ENCODE measurements around the gene TTC28.
A peak's percentile ranks its signal among the peaks of the same experiment; 100 is the strongest.

Gene TTC28

DNA sequence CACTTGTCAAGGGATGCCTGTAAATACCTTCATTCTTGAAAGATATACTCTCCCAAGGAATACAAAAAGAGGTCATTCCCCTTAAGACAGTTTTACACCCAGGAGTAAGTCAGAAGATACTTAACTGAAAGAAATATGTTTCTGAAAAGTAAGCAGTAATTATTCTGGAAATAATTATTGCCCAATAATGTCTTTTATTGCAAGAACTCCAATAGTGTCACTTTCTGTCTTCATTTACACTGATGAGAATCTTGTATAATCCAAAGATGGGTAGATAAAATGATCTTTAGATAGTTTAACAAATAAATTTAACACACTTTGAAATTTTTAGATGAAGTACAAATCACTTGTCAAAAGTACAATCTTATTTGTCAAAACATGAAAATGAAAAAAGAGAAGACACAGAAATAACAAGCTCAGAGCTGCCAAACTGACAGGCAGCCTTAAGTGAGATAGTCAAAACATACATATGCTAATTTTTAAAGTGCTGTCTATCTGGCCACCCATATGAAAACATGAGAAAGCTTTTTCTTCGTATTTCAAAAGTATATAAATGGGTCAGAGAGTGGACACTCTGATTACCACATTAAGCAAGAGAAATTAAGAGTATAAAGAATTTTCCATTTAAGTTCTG is 225.1 kb downstream of the TTC28 start:
- no peak overlapping the region for H3K4me3 ChIP-seq (ENCODE audit: low read depth, low read length)
- TF ChIP-seq, protein P1, sequence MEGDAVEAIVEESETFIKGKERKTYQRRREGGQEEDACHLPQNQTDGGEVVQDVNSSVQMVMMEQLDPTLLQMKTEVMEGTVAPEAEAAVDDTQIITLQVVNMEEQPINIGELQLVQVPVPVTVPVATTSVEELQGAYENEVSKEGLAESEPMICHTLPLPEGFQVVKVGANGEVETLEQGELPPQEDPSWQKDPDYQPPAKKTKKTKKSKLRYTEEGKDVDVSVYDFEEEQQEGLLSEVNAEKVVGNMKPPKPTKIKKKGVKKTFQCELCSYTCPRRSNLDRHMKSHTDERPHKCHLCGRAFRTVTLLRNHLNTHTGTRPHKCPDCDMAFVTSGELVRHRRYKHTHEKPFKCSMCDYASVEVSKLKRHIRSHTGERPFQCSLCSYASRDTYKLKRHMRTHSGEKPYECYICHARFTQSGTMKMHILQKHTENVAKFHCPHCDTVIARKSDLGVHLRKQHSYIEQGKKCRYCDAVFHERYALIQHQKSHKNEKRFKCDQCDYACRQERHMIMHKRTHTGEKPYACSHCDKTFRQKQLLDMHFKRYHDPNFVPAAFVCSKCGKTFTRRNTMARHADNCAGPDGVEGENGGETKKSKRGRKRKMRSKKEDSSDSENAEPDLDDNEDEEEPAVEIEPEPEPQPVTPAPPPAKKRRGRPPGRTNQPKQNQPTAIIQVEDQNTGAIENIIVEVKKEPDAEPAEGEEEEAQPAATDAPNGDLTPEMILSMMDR (IDR thresholded peaks at IDR 0.05; ENCODE audit: borderline replicate concordance, insufficient read depth, low read depth, low read length) = no peak

DNA sequence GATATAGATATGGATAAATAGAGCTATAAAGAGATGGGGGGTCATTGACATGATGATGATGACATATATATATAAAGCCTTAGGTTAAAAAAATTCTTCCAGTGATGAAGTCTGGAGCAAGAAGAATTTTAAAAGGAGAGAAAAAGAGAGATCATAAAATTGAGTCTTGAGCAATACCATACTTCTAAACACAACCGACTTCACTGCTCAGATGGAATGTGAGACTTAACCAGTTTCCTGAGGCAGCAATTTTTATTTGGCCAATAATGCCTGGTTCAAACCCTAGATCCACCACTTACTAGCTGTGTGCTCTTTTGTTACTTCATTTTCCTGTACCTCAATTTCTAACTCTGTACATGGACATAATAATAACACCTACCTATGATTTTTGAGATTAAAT is 229.5 kb downstream of the TTC28 start:
- no peak overlapping the region for H3K4me3 ChIP-seq (ENCODE audit: low read depth, low read length)
- TF ChIP-seq, protein P1 (IDR thresholded peaks at IDR 0.05; ENCODE audit: borderline replicate concordance, insufficient read depth, low read depth, low read length) = no peak

DNA sequence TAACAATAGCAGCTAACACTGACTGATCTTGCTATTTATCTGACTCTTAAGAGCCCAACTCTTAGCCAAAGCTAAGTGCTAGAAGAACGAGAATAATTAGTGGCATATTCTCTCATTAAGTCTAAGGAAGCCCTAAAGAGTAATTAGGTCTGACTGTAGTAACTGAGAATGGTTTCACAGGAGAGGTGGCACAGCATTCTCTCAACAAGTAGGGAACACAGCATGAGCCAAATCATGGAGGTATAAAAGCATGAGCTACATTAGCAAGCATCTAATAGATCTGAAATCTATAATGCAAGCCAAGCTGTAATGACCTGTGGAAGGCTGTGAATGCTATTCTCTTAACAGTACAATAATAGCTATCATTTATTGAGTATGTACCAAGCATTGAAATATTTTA is 230.6 kb downstream of the TTC28 start:
- TF ChIP-seq, protein P1 (IDR thresholded peaks at IDR 0.05; ENCODE audit: borderline replicate concordance, insufficient read depth, low read depth, low read length) = no peak
- no peak overlapping the region for H3K4me3 ChIP-seq (ENCODE audit: low read depth, low read length)

DNA sequence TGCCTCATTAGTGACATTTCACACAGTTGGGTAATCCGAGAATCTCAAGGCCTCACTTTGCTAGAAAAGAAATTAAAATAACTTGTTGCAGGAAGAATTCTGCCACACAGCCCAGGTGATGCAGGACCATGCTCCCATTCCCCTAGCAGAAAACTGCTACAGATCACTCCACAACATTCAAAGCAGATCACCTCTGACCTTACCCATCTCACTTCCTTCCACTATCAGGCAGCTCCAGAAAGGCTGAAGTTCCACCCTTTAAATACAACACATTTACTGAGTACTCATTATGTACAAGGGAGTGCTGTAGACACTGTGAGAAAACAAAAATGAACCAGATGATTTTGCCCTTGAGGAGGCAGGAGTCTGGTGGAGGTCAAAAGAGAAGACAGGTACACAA is 231.0 kb downstream of the TTC28 start:
- TF ChIP-seq, protein P1 (IDR thresholded peaks at IDR 0.05; ENCODE audit: borderline replicate concordance, insufficient read depth, low read depth, low read length) = no peak
- H3K4me3 ChIP-seq (ENCODE audit: low read depth, low read length) = no peak overlapping the region

DNA sequence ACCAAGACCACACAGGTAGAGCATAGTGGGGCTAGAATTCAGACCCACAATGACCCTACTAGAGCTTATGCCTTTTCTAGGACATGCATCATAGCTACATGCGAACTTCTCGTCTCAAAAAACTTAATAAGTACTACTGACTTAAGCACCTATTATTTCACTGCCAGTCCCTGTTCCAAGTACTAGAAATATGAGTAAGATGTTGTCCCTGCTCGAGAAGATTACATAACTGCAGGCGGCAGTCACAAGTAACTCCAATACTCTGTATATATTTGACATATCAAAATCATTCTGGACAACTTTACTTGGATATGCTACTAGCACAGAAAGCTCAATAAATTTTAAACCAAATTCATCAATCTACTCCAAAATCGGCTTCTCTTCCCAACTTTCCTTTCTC is 235.0 kb downstream of the TTC28 start:
- TF ChIP-seq, protein P1 (IDR thresholded peaks at IDR 0.05; ENCODE audit: borderline replicate concordance, insufficient read depth, low read depth, low read length) = no peak
- no peak overlapping the region for H3K4me3 ChIP-seq (ENCODE audit: low read depth, low read length)

DNA sequence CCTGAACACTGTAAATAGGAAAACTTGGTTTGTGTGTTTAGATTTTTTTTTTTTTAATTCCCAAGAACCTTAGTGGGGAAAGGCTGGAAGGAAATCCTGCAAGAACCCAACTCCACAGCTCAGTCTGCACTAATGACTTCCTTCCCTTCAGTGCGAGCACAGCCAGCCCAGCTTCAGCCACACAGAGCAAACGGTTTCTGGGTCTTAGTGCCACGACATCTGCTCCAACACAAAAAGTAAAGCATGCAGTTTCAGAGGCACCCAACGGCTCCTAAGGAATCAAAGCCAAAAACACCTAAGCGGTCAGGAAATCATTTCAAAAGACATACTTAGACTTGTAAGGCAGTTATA is 236.1 kb downstream of the TTC28 start:
- TF ChIP-seq, protein P1 (IDR thresholded peaks at IDR 0.05; ENCODE audit: borderline replicate concordance, insufficient read depth, low read depth, low read length) = no peak
- no peak overlapping the region for H3K4me3 ChIP-seq (ENCODE audit: low read depth, low read length)

DNA sequence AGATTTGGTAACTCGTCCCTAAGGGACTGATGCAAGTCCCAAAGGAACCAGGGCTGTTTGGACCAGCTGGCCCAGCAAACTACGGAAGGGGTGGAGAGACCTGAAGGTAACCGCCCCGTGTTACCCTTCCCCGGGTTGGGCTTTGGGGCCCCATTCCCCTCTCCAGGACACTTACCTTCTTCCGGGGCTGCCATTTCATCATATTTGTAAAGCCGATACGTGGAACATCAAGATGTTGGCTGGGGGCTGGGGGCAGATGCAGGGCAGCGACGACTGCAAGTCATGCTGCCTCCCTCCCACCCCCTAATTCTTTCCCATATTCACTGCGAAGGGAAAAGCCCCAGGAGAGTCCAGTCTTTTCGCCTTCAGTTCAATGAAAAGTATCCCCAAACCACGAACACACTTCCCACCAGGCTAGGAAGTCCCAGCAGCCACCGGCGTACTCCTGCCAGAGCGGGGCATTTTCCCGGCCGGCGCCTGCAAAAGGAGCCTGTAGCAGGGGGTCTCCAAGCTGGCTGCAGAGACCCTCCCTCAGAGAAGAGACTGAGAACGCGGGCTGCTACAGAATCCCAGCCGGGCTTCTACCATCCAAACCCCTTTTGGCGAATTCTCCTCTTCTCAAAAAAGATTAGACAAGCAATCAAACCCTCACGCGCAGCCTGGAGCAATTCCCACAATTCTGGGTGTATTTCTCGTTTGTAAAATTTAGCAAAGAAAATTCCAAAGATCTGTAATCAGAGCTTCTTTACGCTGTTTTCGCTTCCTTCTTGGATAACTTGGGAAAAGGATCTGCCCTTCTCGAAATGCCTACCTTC is 236.7 kb downstream of the TTC28 start:
- H3K4me3 ChIP-seq (ENCODE audit: low read depth, low read length) = peak overlapping the region; percentile 40

More for the DNA sequence above, 236.7 kb downstream of the TTC28 start:
- TF ChIP-seq, protein P1 (IDR thresholded peaks at IDR 0.05; ENCODE audit: borderline replicate concordance, insufficient read depth, low read depth, low read length) = no peak

Data from GM12875 (cell line).